Endodermal cell (in vitro differentiated cells): ENCODE results near the gene SLC6A13. TPM values are rescaled to one million over a fixed set of nuclear protein-coding genes. Genes with fewer than 3 reads are reported as not detected.

Source experiments
- DNase-seq: peaks from one replicate; pipeline ENCODE4 v3.0.0-alpha.2; 2017
- H3K27ac ChIP-seq: 2 replicates; pipeline ENCODE4 v1.5.1; 2013; ENCODE audit warnings: mild to moderate bottlenecking, low read depth, low read length, moderate library complexity
- H3K27me3 ChIP-seq: 2 replicates; pipeline ENCODE4 v1.6.1; 2013; ENCODE audit warnings: mild to moderate bottlenecking, low read length, moderate library complexity; ENCODE audit not compliant: insufficient read depth, control insufficient read depth, poor library complexity, severe bottlenecking
- H3K36me3 ChIP-seq: 2 replicates; pipeline ENCODE4 v1.7.0; 2013; ENCODE audit warnings: mild to moderate bottlenecking, low read length, moderate library complexity; ENCODE audit not compliant: control insufficient read depth, insufficient read depth
- H3K4me1 ChIP-seq: one replicate; pipeline ENCODE4 v1.7.0; 2013; ENCODE audit warnings: low read length; ENCODE audit not compliant: control insufficient read depth, insufficient read depth
- H3K4me3 ChIP-seq: 2 replicates; pipeline ENCODE4 v1.5.1; 2013; ENCODE audit warnings: mild to moderate bottlenecking, low read length, moderate library complexity
- H3K9ac ChIP-seq: 2 replicates; pipeline ENCODE4 v1.6.1; 2013; ENCODE audit warnings: mild to moderate bottlenecking, low read length, moderate library complexity; ENCODE audit not compliant: poor library complexity, severe bottlenecking; ENCODE audit errors: extremely low read depth
- H3K9me3 ChIP-seq: 2 replicates; pipeline ENCODE4 v1.6.1; 2013; ENCODE audit warnings: mild to moderate bottlenecking, low read length, moderate library complexity; ENCODE audit not compliant: control insufficient read depth
- H3K27ac Mint-ChIP-seq: 2 replicates; pipeline ENCODE4 v1.8.0; 2020; ENCODE audit warnings: mixed read lengths
- H3K27me3 Mint-ChIP-seq: 2 replicates; pipeline ENCODE4 v1.8.0; 2021; ENCODE audit warnings: mild to moderate bottlenecking, mixed read lengths; ENCODE audit not compliant: insufficient read depth
- H3K36me3 Mint-ChIP-seq: 2 replicates; pipeline ENCODE4 v1.8.0; 2020; ENCODE audit warnings: low read depth, mixed read lengths
- H3K4me1 Mint-ChIP-seq: 2 replicates; pipeline ENCODE4 v1.8.0; 2020; ENCODE audit warnings: mixed read lengths
- H3K4me3 Mint-ChIP-seq: 2 replicates; pipeline ENCODE4 v1.8.0; 2020; ENCODE audit warnings: mild to moderate bottlenecking, moderate library complexity, mixed read lengths
- H3K9me3 Mint-ChIP-seq: 2 replicates; pipeline ENCODE4 v1.8.0; 2020; ENCODE audit warnings: mild to moderate bottlenecking, mixed read lengths
- WGBS, 2 experiments: methylation state at CpG; one replicate each; pipeline versions ENCODE4 v1.1.5 to v1.1.7; 2013; ENCODE audit warnings: missing lambda C conversion rate in 2 of 2, mixed read lengths in 1 of 2; ENCODE audit not compliant: insufficient coverage in 1 of 2, insufficient read length in 1 of 2; 5-methylcytosine and 5-hydroxymethylcytosine counted together
- total RNA-seq, 2 donors: library from RNA; stranded (reverse); fragmentation: NEBNext Ultra II Directional in 1 of 2; extraction: Animal tissue kit (Norgen Biotek cat#: 25700) in 1 of 2; gene quantifications; 2 replicates in 1 of 2; 3 replicates in 1 of 2; pipeline ENCODE4 v1.2.1, GENCODE V29; 2021
- TF ChIP-seq, protein P1 (sequence below): fragments of 200-600 bp; sonication (generic); conservative IDR thresholded peaks from 2 replicates; pipeline ENCODE4 v1.5.0; 2021; ENCODE audit warnings: antibody characterized with exemption, mild to moderate bottlenecking

The SLC6A13 gene
- total RNA-seq, 2 donors from 2014 or later: 1.1 to 2.4 TPM

DNA sequence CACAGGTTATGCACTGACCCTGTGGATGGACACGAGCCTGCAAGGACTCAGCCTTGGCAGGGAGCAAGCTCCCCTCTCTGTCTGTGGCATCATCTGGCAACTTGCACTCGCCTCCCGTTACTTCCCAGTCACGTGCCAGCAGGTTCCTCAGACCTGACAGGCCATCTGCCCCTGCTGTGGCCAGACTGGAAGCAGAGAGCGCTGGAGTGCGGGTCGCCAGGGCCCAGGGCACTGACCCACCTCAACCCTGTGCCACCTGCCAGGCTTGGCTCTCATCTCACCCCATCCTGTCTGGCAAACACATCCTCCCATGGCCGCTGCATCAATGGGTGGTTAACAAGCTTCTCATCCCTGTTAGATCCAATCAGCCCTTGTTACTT lies 77.1 kb downstream of the SLC6A13 start:
- Histone ChIP-seq H3K4me3 (no peak overlapping the region), H3K4me1 (no peaks in the 10 kb centered on the region), H3K36me3 (no peaks in the 10 kb centered on the region), H3K9me3 (no peaks in the 10 kb centered on the region), H3K9ac (no peak overlapping the region), H3K27me3 (peaks cover 18% of the 10 kb centered on the region), H3K27ac (no peak overlapping the region)
- DNase-seq: no peak
- TF ChIP-seq, protein P1, sequence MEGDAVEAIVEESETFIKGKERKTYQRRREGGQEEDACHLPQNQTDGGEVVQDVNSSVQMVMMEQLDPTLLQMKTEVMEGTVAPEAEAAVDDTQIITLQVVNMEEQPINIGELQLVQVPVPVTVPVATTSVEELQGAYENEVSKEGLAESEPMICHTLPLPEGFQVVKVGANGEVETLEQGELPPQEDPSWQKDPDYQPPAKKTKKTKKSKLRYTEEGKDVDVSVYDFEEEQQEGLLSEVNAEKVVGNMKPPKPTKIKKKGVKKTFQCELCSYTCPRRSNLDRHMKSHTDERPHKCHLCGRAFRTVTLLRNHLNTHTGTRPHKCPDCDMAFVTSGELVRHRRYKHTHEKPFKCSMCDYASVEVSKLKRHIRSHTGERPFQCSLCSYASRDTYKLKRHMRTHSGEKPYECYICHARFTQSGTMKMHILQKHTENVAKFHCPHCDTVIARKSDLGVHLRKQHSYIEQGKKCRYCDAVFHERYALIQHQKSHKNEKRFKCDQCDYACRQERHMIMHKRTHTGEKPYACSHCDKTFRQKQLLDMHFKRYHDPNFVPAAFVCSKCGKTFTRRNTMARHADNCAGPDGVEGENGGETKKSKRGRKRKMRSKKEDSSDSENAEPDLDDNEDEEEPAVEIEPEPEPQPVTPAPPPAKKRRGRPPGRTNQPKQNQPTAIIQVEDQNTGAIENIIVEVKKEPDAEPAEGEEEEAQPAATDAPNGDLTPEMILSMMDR: no peak
- H3K36me3 Mint-ChIP-seq: no peaks in the 10 kb centered on the region
- no peak overlapping the region for H3K4me3 Mint-ChIP-seq
- no peaks in the 10 kb centered on the region for H3K4me1 Mint-ChIP-seq
- 86 to 94% methylated on average over 4 to 8 of the region's 8 CpGs for WGBS, 2 experiments
- peaks cover 58% of the 10 kb centered on the region for H3K27me3 Mint-ChIP-seq
- H3K9me3 Mint-ChIP-seq: peaks cover 7% of the 10 kb centered on the region
- H3K27ac Mint-ChIP-seq: no peak overlapping the region

DNA sequence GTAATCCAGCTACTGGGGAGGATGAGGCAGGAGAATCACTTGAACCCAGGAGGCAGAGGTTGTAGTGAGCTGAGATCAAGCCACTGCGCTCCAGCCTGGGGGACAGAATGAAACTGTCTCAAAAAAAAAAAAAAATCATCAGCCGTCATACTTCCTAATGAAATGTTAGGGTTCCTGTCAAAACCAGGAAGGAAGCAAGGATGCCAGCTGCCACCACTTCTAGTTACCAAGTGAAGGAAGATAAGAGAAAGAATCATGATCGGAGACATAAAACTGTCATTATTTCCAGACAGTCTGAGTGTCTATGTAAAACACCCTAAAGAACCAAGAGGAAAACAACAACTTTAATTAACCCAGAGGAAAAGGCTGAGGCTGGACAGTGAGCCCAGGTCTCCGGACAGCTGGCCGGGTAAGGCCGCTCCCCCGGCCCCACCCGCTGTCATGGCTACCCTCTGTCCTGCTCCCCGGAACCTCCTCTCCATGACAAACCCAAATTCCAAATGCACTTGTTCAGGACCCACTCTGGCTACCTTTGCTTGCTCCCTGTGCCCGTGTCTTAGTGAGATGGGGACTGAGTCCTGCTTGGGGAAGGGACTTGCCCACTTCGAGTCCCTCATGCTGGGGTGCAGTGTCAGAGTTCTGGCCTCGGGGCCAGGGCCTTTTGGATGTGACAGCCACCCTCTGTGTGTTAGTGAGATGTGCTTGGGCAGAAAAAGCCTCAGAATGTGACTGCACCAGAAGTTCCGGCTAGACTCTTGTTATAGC lies 77.6 kb downstream of the SLC6A13 start:
- Mint-ChIP-seq H3K27me3 (peaks cover 52% of the 10 kb centered on the region), H3K27ac (no peak overlapping the region), H3K36me3 (no peaks in the 10 kb centered on the region), H3K4me1 (no peaks in the 10 kb centered on the region), H3K9me3 (peaks cover 7% of the 10 kb centered on the region), H3K4me3 (no peak overlapping the region)
- 87 to 90% methylated on average over 10 to 13 of the region's 13 CpGs for WGBS, 2 experiments
- no peaks in the 10 kb centered on the region for H3K36me3 ChIP-seq
- H3K27me3 ChIP-seq: peaks cover 15% of the 10 kb centered on the region
- H3K4me1 ChIP-seq: no peaks in the 10 kb centered on the region
- H3K27ac ChIP-seq: no peak overlapping the region
- DNase-seq: no peak
- no peak overlapping the region for H3K9ac ChIP-seq
- TF ChIP-seq, protein P1: no peak
- no peak overlapping the region for H3K4me3 ChIP-seq
- no peaks in the 10 kb centered on the region for H3K9me3 ChIP-seq

DNA sequence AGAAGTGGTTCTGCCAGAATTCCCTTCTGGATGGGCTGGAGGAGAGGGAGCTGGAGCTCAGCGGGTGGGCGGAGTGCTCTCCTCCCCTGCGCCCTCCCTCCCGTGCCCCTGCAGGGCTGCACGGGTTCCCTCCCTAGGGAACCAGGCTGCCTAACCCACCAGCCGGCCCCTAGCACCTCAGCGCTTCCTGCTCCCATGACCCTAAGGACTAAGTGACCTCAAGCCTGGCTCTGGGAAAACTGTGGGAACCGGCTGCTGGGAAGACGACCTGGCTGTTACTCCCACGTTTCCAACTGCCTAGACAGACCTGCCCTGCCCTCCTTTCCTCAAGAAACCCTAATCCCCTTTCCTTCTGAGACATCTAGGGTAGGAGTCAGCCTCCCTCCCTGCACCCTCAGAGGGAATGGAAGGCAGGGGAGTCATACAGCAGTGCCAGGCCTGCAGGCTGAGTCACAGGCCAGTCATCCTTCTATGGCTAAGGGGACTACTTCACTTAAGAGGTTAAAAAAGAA lies 80.2 kb downstream of the SLC6A13 start:
- H3K36me3 ChIP-seq: no peaks in the 10 kb centered on the region
- Mint-ChIP-seq H3K36me3 (no peaks in the 10 kb centered on the region), H3K9me3 (peaks cover 4% of the 10 kb centered on the region), H3K4me3 (no peak overlapping the region), H3K27me3 (peaks cover 29% of the 10 kb centered on the region), H3K27ac (no peak overlapping the region), H3K4me1 (peaks cover 15% of the 10 kb centered on the region)
- no peaks in the 10 kb centered on the region for H3K27me3 ChIP-seq
- WGBS, 2 experiments: 77% methylated on average over 10 of the region's 10 CpGs; no CpG with 5 or more reads in 1 of the 2 experiments
- H3K9me3 ChIP-seq: no peaks in the 10 kb centered on the region
- peaks cover 7% of the 10 kb centered on the region for H3K4me1 ChIP-seq
- H3K9ac ChIP-seq: no peak overlapping the region
- H3K4me3 ChIP-seq: no peak overlapping the region
- H3K27ac ChIP-seq: no peak overlapping the region
- TF ChIP-seq, protein P1: no peak
- DNase-seq: no peak
